Hematopoietic multipotent progenitor cell treated with erythropoietin and hydrocortisone succinate and interleukin-3 and kit ligand, for 15 days (in vitro differentiated cells): ENCODE measurements around the gene VCAN.
A peak's percentile ranks its signal among the peaks of the same experiment; 100 is the strongest.

Experiments
- DNase-seq: peaks from one replicate; pipeline ENCODE4 v3.0.0-alpha.2; 2015; ENCODE audit warnings: low spot score

Gene VCAN

GRCh38 chr5:83564069-83564749, 92.7 kb downstream of the VCAN start:
- peak; percentile 4 for DNase-seq

GRCh38 chr5:83567741-83568140, 96.2 kb downstream of the VCAN start:
- DNase-seq: no peak

GRCh38 chr5:83568186-83568585, 96.6 kb downstream of the VCAN start:
- DNase-seq: no peak

GRCh38 chr5:83570916-83571315, 99.4 kb downstream of the VCAN start:
- no peak for DNase-seq

- DNase-seq: no peak
Observed at GRCh38 chr5:83572271-83572670, 100.7 kb downstream of the VCAN start.

- DNase-seq: no peak
Observed at GRCh38 chr5:83576341-83576740, 104.8 kb downstream of the VCAN start.

- DNase-seq: no peak
Observed at GRCh38 chr5:83577036-83577636, 105.6 kb downstream of the VCAN start.

GRCh38 chr5:83583859-83584258, 112.3 kb downstream of the VCAN start:
- no peak for DNase-seq

GRCh38 chr5:83586874-83587776, 115.6 kb downstream of the VCAN start:
- no peak for DNase-seq

- no peak for DNase-seq
Observed at GRCh38 chr5:83589786-83590185, 118.2 kb downstream of the VCAN start.

GRCh38 chr5:83590966-83591365, 119.4 kb downstream of the VCAN start:
- no peak for DNase-seq

- no peak for DNase-seq
Observed at GRCh38 chr5:83595217-83595616, 123.7 kb downstream of the VCAN start.

GRCh38 chr5:83608122-83608521, 136.6 kb downstream of the VCAN start:
- no peak for DNase-seq

GRCh38 chr5:83614841-83615240, 143.3 kb downstream of the VCAN start:
- DNase-seq: no peak

- no peak for DNase-seq
Observed at GRCh38 chr5:83628360-83628759, 156.8 kb downstream of the VCAN start.
